WI38 (cell line): ENCODE results near the gene NEU2.

Source experiments
- H3K4me3 ChIP-seq: 2 replicates; pipeline ENCODE4 v1.5.1; 2011; ENCODE audit warnings: low read depth, mild to moderate bottlenecking, control low read depth, low read length
- CTCF ChIP-seq: IDR thresholded peaks from 2 replicates; pipeline ENCODE4 v1.5.1; 2012; ENCODE audit warnings: low read depth, mild to moderate bottlenecking, control low read depth, low read length

Gene NEU2

GRCh38 chr2:233082222-233082930 lies 49.9 kb downstream of the NEU2 start:
- no peak for TF ChIP-seq CTCF
- no peak overlapping the region for H3K4me3 ChIP-seq

GRCh38 chr2:233082931-233083755 lies 50.7 kb downstream of the NEU2 start:
- H3K4me3 ChIP-seq = no peak overlapping the region
- TF ChIP-seq CTCF = no peak

GRCh38 chr2:233083782-233084181 lies 51.3 kb downstream of the NEU2 start:
- H3K4me3 ChIP-seq = no peak overlapping the region
- no peak for TF ChIP-seq CTCF

- TF ChIP-seq CTCF = no peak
- H3K4me3 ChIP-seq = no peak overlapping the region
These were observed 52.0 kb downstream of the NEU2 start for GRCh38 chr2:233084488-233084887.
